Natural killer cell (primary cell): Measurements from ENCODE around the gene PTPRN2. TPM values are rescaled to one million over a fixed set of nuclear protein-coding genes. Genes with fewer than 3 reads are reported as not detected.

Experiments used
- ATAC-seq, 3 donors: fragments of 150-1000 bp in 2 of 3; fragments of 200-7000 bp in 1 of 3; cut with Tn5 transposase; 1 replicate in 1 of 3; 2 replicates in 2 of 3; pipeline ENCODE4 v1.10.0; 2021; ENCODE audit warnings: mild to moderate bottlenecking in 2 of 3, moderate library complexity in 2 of 3
- DNase-seq, 2 donors: peaks; one replicate each; pipeline versions ENCODE4 v3.0.0 to v3.0.0-alpha.2; 2013 to 2021; ENCODE audit warnings: mixed read lengths in 1 of 2
- H3K27ac ChIP-seq: one replicate; pipeline ENCODE4 v1.5.1; 2013; ENCODE audit warnings: mild to moderate bottlenecking, low read length
- H3K27me3 ChIP-seq: one replicate; pipeline ENCODE4 v1.6.1; 2013; ENCODE audit warnings: low read length; ENCODE audit not compliant: control insufficient read depth, insufficient read depth
- H3K36me3 ChIP-seq: one replicate; pipeline ENCODE4 v1.6.1; 2013; ENCODE audit warnings: low read length; ENCODE audit not compliant: control insufficient read depth, insufficient read depth
- H3K4me1 ChIP-seq: one replicate; pipeline ENCODE4 v1.6.1; 2013; ENCODE audit warnings: low read length; ENCODE audit not compliant: control insufficient read depth, insufficient read depth
- H3K4me3 ChIP-seq: one replicate; pipeline ENCODE4 v1.5.1; 2013; ENCODE audit warnings: low read length
- H3K9me3 ChIP-seq: one replicate; pipeline ENCODE4 v1.6.1; 2013; ENCODE audit warnings: low read length; ENCODE audit not compliant: control insufficient read depth, insufficient read depth
- H3K27ac Mint-ChIP-seq, 2 donors: one replicate each; pipeline ENCODE4 v1.8.0; 2022; ENCODE audit warnings: mild to moderate bottlenecking in 2 of 2, mixed read lengths in 2 of 2, moderate library complexity in 1 of 2
- H3K27me3 Mint-ChIP-seq, 2 donors: one replicate each; pipeline ENCODE4 v1.8.0; 2022; ENCODE audit warnings: low read depth in 2 of 2, mixed read lengths in 2 of 2
- H3K36me3 Mint-ChIP-seq: one replicate; pipeline ENCODE4 v1.8.0; 2022; ENCODE audit warnings: mixed read lengths
- H3K4me1 Mint-ChIP-seq, 2 donors: one replicate each; pipeline ENCODE4 v1.8.0; 2022; ENCODE audit warnings: mixed read lengths in 2 of 2
- H3K4me3 Mint-ChIP-seq: one replicate; pipeline ENCODE4 v1.8.0; 2022; ENCODE audit warnings: mild to moderate bottlenecking, moderate library complexity, mixed read lengths
- H3K9me3 Mint-ChIP-seq, 2 donors: one replicate each; pipeline ENCODE4 v1.8.0; 2022; ENCODE audit warnings: mixed read lengths in 2 of 2
- WGBS: methylation state at CpG from one replicate; pipeline ENCODE4 v1.1.7; 2013; ENCODE audit warnings: missing lambda C conversion rate; ENCODE audit not compliant: insufficient coverage; 5-methylcytosine and 5-hydroxymethylcytosine counted together
- intact Hi-C: fragments of 100-400 bp; cut with micrococcal nuclease; formaldehyde crosslinking; loops from one replicate; pipeline ENCODE4 v1.14.2; 2022
- total RNA-seq, 4 donors: library from RNA; stranded (reverse); fragments of 120-200 nt in 1 of 4; gene quantifications; one replicate each; pipeline versions ENCODE4 v1.2.3 to v1.2.4, GENCODE V29; 2013 to 2022
- TF ChIP-seq, protein P1 (sequence below): fragments of 200-600 bp; IDR thresholded peaks from one replicate; pipeline ENCODE4 v1.8.0; 2022; ENCODE audit warnings: antibody characterized with exemption

Gene PTPRN2
- total RNA-seq, 3 donors from 2014 or later (not counting 1 experiment from before 2014, with no cell fraction given), result 1.3 to 2.5 (median 1.9) TPM

DNA sequence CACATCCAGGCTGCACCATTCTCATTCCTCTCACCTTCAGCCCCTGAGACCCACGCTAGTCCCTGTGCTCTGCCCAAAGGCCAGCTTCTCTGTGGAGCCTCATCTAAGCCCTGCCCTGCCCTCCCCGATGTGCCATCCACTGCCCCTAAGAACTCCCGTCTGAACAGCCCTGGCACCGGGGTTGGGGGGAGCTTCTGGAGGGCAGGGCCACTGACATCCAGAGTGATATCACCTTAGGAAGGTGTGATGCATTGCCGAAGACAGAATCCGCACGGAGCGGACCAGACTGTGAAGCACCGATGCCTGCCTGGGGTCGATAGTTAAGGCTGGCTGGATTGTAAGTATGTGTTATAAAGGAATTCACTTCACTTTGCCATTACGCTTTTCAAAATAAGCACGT, 511.0 kb downstream of the PTPRN2 start:
- Mint-ChIP-seq H3K4me3 (no peak overlapping the region), H3K36me3 (no peaks in the 10 kb centered on the region), H3K27ac (no peak overlapping the region), H3K9me3 (no peaks in the 10 kb centered on the region), H3K4me1 (no peaks in the 10 kb centered on the region), H3K27me3 (no peaks in the 10 kb centered on the region)
- Histone ChIP-seq H3K36me3 (no peaks in the 10 kb centered on the region), H3K4me1 (no peaks in the 10 kb centered on the region), H3K27ac (no peak overlapping the region), H3K9me3 (no peaks in the 10 kb centered on the region), H3K27me3 (no peaks in the 10 kb centered on the region), H3K4me3 (no peak overlapping the region)
- 87% methylated on average over 12 of the region's 12 CpGs for WGBS
- no peak for ATAC-seq
- intact Hi-C loops, result no loop called here
- TF ChIP-seq, protein P1, sequence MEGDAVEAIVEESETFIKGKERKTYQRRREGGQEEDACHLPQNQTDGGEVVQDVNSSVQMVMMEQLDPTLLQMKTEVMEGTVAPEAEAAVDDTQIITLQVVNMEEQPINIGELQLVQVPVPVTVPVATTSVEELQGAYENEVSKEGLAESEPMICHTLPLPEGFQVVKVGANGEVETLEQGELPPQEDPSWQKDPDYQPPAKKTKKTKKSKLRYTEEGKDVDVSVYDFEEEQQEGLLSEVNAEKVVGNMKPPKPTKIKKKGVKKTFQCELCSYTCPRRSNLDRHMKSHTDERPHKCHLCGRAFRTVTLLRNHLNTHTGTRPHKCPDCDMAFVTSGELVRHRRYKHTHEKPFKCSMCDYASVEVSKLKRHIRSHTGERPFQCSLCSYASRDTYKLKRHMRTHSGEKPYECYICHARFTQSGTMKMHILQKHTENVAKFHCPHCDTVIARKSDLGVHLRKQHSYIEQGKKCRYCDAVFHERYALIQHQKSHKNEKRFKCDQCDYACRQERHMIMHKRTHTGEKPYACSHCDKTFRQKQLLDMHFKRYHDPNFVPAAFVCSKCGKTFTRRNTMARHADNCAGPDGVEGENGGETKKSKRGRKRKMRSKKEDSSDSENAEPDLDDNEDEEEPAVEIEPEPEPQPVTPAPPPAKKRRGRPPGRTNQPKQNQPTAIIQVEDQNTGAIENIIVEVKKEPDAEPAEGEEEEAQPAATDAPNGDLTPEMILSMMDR, result no peak
- DNase-seq, result no peak

DNA sequence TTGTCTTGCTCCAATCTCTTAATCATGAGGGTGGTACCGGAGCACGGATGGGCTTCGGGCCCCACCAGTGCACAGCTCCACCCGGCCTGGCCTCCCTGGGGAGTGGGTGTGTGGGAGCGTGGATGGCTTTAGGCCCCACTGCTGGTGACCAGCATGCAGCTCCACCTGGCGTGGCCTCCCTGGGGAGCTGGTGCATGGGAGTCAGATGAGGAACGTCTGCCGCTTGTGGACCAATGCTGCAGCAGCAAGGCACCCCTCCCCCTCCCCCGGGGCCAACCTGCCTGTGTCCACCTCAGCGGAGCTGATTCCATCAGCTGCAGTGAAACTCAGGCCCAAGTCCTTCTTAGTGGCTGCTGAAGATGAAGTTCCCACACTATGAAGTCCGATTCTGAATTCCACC, 511.4 kb downstream of the PTPRN2 start:
- H3K4me1 Mint-ChIP-seq, result no peaks in the 10 kb centered on the region
- WGBS, result 87% methylated on average over 11 of the region's 11 CpGs
- DNase-seq (no peak), ATAC-seq (no peak)
- H3K27me3 Mint-ChIP-seq, result no peaks in the 10 kb centered on the region
- H3K27ac Mint-ChIP-seq, result no peak overlapping the region
- no peak overlapping the region for H3K27ac ChIP-seq
- intact Hi-C loops, result no loop called here
- no peaks in the 10 kb centered on the region for H3K27me3 ChIP-seq
- H3K9me3 ChIP-seq, result no peaks in the 10 kb centered on the region
- no peaks in the 10 kb centered on the region for H3K9me3 Mint-ChIP-seq
- H3K36me3 ChIP-seq, result no peaks in the 10 kb centered on the region
- H3K4me3 ChIP-seq, result no peak overlapping the region
- TF ChIP-seq, protein P1, result no peak
- no peaks in the 10 kb centered on the region for H3K4me1 ChIP-seq
- H3K36me3 Mint-ChIP-seq, result no peaks in the 10 kb centered on the region
- no peak overlapping the region for H3K4me3 Mint-ChIP-seq

GRCh38 chr7:158075633-158076001, 512.0 kb downstream of the PTPRN2 start:
- intact Hi-C loops, result no loop called here
- Histone ChIP-seq H3K27ac (no peak overlapping the region), H3K36me3 (no peaks in the 10 kb centered on the region), H3K27me3 (no peaks in the 10 kb centered on the region), H3K4me3 (no peak overlapping the region), H3K4me1 (no peaks in the 10 kb centered on the region), H3K9me3 (no peaks in the 10 kb centered on the region)
- 89% methylated on average over 17 of the region's 17 CpGs for WGBS
- ATAC-seq, result no peak
- Mint-ChIP-seq H3K27me3 (no peaks in the 10 kb centered on the region), H3K9me3 (no peaks in the 10 kb centered on the region), H3K4me1 (no peaks in the 10 kb centered on the region), H3K4me3 (no peak overlapping the region), H3K27ac (no peak overlapping the region), H3K36me3 (no peaks in the 10 kb centered on the region)
- TF ChIP-seq, protein P1, result no peak
- no peak for DNase-seq

DNA sequence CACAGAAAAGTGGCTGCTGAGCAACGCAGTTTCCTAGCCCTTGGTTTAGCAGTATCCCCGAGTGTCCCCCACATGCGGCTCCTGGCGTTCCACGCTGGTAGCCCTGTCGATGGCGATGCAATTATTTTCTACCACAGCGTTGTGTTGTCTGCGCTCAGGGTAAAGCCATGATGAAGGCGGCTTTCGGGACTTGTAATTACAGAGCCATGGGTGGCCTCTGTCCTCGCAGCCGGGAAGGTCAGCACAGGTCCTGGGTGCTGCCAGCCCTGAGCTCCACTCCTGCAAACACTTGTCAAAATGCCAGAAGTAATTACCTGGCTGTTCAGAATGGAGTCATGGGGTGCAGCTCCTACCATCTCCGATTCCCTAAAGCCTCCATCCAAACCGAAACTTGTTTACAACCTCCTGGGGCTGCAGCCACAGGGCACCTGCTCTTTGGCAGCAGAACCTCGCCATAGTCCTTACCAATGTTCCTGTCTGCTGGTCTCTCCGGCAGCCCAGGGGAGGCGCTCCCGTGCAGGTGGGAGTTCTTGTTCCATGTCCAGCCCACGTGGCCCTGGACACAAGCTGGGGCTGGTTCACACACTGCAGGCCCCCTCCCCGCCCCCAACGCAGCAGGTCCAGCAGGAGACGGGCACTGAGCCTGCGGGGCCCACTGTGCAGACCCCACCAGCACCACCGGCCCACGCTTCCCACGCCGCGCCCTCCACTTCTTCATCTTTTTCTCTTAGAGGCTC, 512.6 kb downstream of the PTPRN2 start:
- Histone ChIP-seq H3K27ac (no peak overlapping the region), H3K36me3 (no peaks in the 10 kb centered on the region), H3K27me3 (no peaks in the 10 kb centered on the region), H3K4me3 (no peak overlapping the region), H3K9me3 (peaks cover 4% of the 10 kb centered on the region), H3K4me1 (no peaks in the 10 kb centered on the region)
- Mint-ChIP-seq H3K4me3 (no peak overlapping the region), H3K9me3 (peaks cover 0 to 1% of the 10 kb centered on the region in 2 donors), H3K27ac (no peak overlapping the region), H3K36me3 (no peaks in the 10 kb centered on the region), H3K4me1 (no peaks in the 10 kb centered on the region), H3K27me3 (no peaks in the 10 kb centered on the region)
- TF ChIP-seq, protein P1, result no peak
- 89% methylated on average over 29 of the region's 29 CpGs for WGBS
- ATAC-seq (no peak), DNase-seq (no peak)
- intact Hi-C loops, result no loop called here
